ENCODE results near the gene OR10H4. TPM values are rescaled to one million over a fixed set of nuclear protein-coding genes. Genes with fewer than 3 reads are reported as not detected.

The OR10H4 gene
- total RNA-seq, 4 donors from 2014 or later, result not detected

- peak within 1 kb of the TSS; percentile 75 to 92 (median 82) for H3K27ac ChIP-seq
Observed at GRCh38 chr19:15934332-15935078, 14.3 kb upstream of the OR10H4 start, which contains the start of gene CYP4F11. TSS of gene CYP4F11 (minus strand) at chr19:15934529. CDS start at chr19:15934408, 121 bp downstream.

GRCh38 chr19:15935167-15935702 lies 13.6 kb upstream of the OR10H4 start:
- DNase-seq, result no peak
- peak overlapping the region; percentile 75 to 92 (median 82) for H3K27ac ChIP-seq
- TF ChIP-seq POLR2A (IDR thresholded peaks at IDR 0.05) (no peak), CTCF (IDR thresholded peaks at IDR 0.05) (no peak)
- intact Hi-C loops (cut with DNase I), result no loop called here
- no peak overlapping the region for H3K4me3 ChIP-seq
- peaks cover 0 to 15% (median 0%) of the 10 kb centered on the region in 4 donors for H3K27me3 ChIP-seq
- H3K4me1 ChIP-seq, result peaks cover 5 to 22% (median 5%) of the 10 kb centered on the region in 3 donors
- no peaks in the 10 kb centered on the region for H3K9me3 ChIP-seq
- H3K36me3 ChIP-seq, result peaks cover 0 to 11% (median 0%) of the 10 kb centered on the region in 3 donors
- 37 to 63% methylated on average over 2 to 3 of the region's 3 CpGs for WGBS, 2 donors

More at GRCh38 chr19:15934332-15935078, 14.3 kb upstream of the OR10H4 start, which contains the start of gene CYP4F11:
- no peak for DNase-seq
- Histone ChIP-seq H3K36me3 (peaks cover 0 to 18% (median 0%) of the 10 kb centered on the region in 3 donors), H3K4me1 (peaks cover 5 to 22% (median 5%) of the 10 kb centered on the region in 3 donors), H3K9me3 (no peaks in the 10 kb centered on the region), H3K4me3 (peak within 1 kb of the TSS; percentile 36 to 61 (median 39)), H3K27me3 (peaks cover 0 to 9% (median 0%) of the 10 kb centered on the region in 4 donors)
- 33 to 37% methylated on average over 2 to 5 of the region's 10 CpGs for WGBS, 2 donors
- intact Hi-C loops (cut with DNase I), result no loop called here
- TF ChIP-seq CTCF (IDR thresholded peaks at IDR 0.05) (no peak), POLR2A (IDR thresholded peaks at IDR 0.05) (peak in 1 of 4 donors; percentile 63)

GRCh38 chr19:15936173-15936572 lies 12.6 kb upstream of the OR10H4 start:
- H3K4me1 ChIP-seq, result peaks cover 5 to 22% (median 5%) of the 10 kb centered on the region in 3 donors
- WGBS, 2 donors, result 78 to 84% methylated on average over 3 of the region's 3 CpGs
- peaks cover 0 to 20% (median 0%) of the 10 kb centered on the region in 4 donors for H3K27me3 ChIP-seq
- H3K4me3 ChIP-seq, result no peak overlapping the region
- intact Hi-C loops (cut with DNase I), result no loop called here
- no peak for TF ChIP-seq CTCF (IDR thresholded peaks at IDR 0.05)
- TF ChIP-seq POLR2A (IDR thresholded peaks at IDR 0.05), result no peak
- no peaks in the 10 kb centered on the region for H3K9me3 ChIP-seq
- no peak for DNase-seq
- H3K36me3 ChIP-seq, result peaks cover 0 to 2% (median 0%) of the 10 kb centered on the region in 3 donors
- no peak overlapping the region for H3K27ac ChIP-seq

GRCh38 chr19:15936950-15937349 lies 11.9 kb upstream of the OR10H4 start:
- H3K27me3 ChIP-seq, result peaks cover 0 to 20% (median 0%) of the 10 kb centered on the region in 4 donors
- 67 to 79% methylated on average over 1 to 2 of the region's 2 CpGs for WGBS, 2 donors
- TF ChIP-seq CTCF (IDR thresholded peaks at IDR 0.05) (no peak), POLR2A (IDR thresholded peaks at IDR 0.05) (no peak)
- no peak for DNase-seq
- H3K4me3 ChIP-seq, result no peak overlapping the region
- H3K27ac ChIP-seq, result no peak overlapping the region
- no peaks in the 10 kb centered on the region for H3K9me3 ChIP-seq
- intact Hi-C loops (cut with DNase I), result no loop called here
- H3K36me3 ChIP-seq, result no peaks in the 10 kb centered on the region
- H3K4me1 ChIP-seq, result peaks cover 5 to 22% (median 5%) of the 10 kb centered on the region in 3 donors

- Histone ChIP-seq H3K4me1 (peaks cover 5 to 22% (median 5%) of the 10 kb centered on the region in 3 donors), H3K27ac (no peak overlapping the region), H3K36me3 (no peaks in the 10 kb centered on the region), H3K4me3 (no peak overlapping the region), H3K27me3 (peaks cover 0 to 25% (median 0%) of the 10 kb centered on the region in 4 donors), H3K9me3 (no peaks in the 10 kb centered on the region)
- DNase-seq, result no peak
- intact Hi-C loops (cut with DNase I), result no loop called here
- TF ChIP-seq CTCF (IDR thresholded peaks at IDR 0.05), result no peak
- TF ChIP-seq POLR2A (IDR thresholded peaks at IDR 0.05), result no peak
- WGBS, 2 donors, result 80% methylated on average over 1 of the region's 2 CpGs; no CpG with 5 or more reads in 1 of the 2 donors
Observed at GRCh38 chr19:15937771-15938170, 11.0 kb upstream of the OR10H4 start.

Data from esophagus squamous epithelium (tissue), 5 donors.